ENCODE measurements around the gene DENND4C.
"Not testable (repeated sequence)": the region's sequence is repeated elsewhere in the genome, so short reads cannot be mapped to it uniquely, and the experiment has no call there.

DENND4C gene

DNA sequence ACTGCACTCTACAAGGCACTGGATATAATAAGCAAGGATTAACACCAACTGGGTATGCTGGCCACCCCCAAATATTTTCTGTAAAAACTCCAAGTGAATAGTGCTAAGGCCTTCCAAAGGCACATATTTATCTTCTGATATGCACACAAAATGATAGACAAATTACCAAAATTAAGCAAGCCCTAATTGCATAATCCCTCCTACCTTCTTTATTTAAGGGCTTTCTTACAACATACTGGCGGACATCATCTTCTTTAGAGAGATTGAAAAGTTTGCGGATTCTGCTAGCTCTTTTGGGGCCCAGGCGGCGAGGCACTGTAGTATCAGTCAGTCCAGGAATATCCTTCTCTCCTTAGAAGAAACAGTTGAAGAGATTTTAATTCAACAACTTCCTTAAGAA, 147.7 kb downstream of the DENND4C start:
- FAIRE-seq, result no peak

DNA sequence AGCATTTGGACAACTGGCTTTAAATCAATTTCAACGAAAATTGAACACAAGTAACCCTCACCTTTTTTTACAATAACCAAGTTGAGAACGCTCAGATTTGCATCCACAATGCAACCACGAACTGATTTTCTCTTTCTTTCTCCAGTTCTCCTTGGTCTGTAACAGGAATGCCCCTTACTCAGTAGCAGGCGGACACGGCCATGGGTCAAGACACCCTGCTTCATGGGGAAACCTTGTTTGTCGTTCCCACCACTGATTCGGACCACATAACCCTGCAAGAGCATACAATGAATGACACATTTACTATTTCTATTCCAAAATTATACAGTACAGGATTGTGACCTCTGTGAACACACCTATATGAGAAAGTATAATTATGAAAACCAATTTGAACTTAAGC, 148.2 kb downstream of the DENND4C start:
- FAIRE-seq, result no peak

DNA sequence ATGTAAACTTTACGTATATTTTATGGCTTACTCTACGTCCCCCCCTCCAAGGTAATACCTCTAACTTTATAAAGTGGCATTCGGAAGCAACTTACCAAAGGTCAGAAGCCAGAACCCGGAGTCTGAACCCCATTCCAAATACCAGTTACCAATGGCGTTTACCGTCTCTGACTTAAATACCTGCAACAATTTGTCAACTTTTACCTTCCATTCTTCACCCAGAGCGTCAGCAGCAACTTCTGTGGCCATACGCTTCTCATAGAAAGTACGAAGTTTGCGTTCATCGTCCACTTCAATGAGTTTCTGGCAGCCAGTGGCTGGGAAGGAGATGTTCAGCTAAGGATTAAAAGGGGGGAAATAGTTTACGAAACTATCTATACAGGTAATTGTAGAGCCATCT, 148.8 kb downstream of the DENND4C start:
- FAIRE-seq, result no peak

DNA sequence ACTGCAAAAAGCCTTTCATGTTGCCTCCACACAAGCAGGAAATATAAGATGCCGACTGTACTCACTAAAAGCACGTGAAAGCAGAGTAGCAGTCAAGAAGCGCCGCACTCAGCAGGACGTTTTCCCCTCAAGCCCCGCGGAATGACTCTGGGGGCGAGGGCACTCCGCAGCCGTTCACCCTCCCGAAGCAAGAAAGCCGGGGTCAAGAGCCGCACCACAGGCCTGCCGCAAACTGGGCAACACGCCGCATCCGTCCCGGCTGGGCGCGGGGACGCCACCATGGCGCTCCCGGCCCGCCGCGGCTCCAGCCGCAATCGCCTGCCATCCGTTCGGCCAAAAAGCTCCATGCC, 149.2 kb downstream of the DENND4C start:
- FAIRE-seq, result no peak

DNA sequence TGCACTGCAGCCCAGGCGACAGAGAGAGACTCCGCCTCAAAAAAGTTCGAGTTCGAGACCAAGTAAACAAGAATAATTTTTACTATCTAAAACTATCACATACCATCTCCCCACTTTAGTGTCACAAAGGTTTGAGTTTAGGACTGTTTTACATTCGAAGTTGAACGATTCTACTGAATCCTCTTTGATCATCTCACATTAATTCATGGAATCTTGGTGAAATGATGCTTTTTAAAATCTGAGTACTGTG, 150.3 kb downstream of the DENND4C start:
- FAIRE-seq, result no peak

DNA sequence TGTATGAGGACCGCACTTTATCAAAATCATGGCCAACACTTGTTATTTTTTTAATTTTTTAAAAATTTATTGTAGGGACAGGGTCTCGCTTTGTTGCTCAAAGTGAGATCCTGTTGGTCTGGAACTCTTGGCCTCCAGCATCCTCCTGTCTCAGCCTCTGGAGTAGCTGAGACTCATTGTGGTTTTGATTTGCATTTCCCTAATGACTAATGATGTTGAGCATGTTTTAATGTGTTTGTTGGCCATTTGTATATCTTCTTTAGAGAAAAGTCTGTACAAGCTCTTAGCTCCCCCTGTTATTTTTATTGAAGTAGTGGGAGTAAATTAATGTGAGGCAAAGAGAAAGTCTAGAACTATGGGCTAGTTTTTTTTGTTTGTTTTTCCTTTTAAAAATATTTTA, 151.2 kb downstream of the DENND4C start:
- no peak for FAIRE-seq

DNA sequence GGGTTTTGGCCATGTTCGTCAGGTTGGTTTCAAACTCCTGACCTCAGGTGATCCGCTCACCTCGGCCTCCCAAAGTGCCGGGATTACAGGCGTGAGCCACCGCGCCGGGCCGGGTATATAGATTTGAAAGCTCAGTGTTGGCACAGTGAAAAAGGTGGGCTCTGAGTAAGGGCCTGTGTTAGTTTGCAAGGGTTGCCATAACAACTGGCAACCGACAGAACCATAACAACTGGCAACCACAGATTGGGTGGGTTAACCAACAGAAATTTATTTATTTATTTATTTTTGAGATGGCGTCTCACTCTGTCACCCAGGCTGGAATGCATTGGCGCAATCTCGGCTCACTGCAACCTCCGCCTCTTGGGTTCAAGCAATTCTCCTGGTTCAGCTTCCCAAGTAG, 154.7 kb downstream of the DENND4C start:
- FAIRE-seq, result not testable (repeated sequence)

DNA sequence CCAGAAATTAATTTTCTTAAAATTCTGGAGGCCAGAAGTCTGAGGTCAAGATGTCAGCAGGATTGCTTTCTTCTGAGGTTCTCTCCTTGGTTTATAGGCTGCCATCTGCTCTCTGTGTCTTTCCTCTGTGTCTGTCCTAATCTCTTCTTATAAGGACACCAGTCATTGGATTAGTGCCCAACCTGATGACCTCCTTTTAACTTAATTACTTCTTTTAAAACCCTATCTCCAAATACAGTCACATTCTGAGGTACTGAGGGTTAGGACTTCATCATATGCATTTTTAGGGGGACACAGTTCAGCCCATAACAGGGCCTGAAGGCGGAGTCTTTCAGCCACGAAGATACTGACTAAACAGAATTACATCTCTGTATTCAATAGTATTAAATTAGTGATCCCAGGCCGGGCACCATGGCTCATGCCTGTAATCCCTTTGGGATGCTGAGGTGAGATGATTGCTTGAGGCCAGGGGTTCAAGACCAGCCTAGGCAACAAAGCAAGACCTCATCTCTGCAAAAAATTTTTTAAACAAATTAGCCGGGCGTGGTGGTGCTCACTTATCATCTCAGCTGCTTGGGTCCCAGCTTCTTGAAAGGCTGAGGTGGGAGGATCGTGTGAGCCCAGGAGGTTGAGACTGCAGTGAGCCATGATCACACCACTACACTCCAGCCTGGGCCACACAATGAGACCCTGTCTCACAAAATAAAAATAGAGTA, 155.5 kb downstream of the DENND4C start:
- FAIRE-seq, result no peak

DNA sequence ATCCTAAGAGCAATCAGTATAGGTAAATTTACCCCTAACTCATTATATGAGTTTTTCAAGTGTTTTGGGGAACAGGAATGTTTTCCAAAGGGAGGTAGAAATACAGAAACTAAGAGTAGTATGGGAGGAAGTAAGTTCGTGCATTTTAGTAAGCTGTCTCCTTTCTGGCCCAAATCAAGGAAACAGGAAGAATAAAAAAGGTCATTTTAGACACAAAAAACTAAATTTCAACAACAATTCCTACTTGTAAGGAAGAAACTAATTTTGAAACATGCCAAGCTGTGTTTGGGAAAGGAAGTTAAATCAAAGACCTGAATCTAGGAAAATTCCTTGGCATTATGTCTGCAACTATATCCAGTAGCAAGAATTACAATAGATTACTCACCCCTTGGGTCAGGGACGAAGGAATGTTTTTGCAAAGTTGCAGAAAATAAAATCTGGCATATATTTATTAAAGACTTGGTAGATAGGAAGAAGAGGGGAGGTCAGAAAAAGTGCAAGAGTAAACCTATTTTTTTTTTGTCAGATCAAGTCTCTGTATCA, 156.1 kb downstream of the DENND4C start:
- FAIRE-seq, result no peak

DNA sequence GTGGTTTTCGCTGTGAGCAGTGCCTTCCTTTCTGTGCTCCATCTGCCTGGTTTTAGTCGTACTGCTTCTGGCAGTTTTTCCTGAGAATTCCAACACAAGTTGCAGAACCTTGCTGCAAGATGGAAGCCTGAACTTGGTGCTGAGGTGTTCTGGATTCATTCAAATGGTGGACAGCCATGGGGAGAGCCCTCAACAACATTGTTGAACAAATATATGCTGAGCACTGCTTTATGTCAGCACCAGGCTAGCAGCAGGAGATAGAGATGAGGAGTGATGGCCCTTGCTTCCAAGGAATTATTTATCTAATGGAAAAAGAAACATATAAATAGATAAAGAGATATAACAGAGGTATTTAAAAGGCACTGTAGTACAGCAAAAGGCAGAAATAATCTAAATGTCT, 156.8 kb downstream of the DENND4C start:
- FAIRE-seq, result no peak

DNA sequence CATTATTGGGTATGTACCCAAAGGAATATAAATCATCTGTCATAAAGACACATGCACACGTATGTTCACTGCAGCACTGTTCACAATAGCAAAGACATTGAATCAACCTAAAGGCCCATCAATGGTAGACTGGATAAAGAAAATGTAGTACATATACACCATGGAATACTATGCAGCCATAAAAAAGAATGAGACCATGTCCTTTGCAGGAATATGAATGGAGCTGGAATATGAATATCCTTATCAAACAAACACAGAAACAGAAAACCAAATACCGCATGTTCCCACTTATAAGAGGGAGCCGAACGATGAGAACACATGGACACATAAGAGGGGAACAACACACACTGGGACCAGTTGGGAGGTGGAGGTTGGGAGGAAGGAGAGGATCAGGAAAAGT, 159.0 kb downstream of the DENND4C start:
- not testable (repeated sequence) for FAIRE-seq

DNA sequence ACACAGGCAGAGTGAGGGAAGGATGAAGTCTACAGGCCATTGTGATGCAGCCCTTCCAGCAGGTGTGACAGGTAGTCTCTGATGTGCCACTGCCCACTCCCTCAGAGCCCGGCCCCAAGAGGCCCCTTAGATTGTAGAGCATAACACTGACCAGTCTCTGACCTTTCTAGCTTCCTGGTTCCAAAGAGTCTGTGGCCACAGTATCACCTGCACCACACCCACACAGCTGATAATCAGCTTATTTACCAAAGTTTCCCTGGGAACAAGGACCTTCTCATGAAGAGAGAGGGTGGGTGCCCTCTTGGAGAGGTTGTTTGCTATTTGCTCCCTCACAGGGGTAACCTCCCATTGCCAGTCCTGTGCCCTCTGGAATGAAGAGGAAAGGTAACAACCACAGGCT, 167.4 kb downstream of the DENND4C start:
- FAIRE-seq, result no peak

DNA sequence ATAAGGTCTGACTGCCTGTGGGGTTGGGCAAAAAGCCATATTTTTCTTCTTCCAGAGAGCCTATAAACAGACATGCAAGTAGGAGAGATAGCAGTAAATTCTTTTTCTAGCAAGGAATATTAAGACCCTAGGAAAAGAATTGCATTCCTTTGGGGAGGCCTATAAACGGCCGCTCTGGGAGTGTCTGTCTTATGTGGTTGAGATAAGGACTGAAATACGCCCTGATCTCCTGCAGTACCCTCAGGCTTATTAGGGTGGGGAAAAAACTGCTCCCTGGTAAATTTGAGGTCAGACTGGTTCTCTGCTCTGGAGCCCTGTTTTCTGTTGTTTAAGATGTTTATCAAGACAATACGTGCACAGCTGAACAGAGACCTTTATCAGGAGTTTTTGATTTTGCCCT, 172.7 kb downstream of the DENND4C start:
- not testable (repeated sequence) for FAIRE-seq

DNA sequence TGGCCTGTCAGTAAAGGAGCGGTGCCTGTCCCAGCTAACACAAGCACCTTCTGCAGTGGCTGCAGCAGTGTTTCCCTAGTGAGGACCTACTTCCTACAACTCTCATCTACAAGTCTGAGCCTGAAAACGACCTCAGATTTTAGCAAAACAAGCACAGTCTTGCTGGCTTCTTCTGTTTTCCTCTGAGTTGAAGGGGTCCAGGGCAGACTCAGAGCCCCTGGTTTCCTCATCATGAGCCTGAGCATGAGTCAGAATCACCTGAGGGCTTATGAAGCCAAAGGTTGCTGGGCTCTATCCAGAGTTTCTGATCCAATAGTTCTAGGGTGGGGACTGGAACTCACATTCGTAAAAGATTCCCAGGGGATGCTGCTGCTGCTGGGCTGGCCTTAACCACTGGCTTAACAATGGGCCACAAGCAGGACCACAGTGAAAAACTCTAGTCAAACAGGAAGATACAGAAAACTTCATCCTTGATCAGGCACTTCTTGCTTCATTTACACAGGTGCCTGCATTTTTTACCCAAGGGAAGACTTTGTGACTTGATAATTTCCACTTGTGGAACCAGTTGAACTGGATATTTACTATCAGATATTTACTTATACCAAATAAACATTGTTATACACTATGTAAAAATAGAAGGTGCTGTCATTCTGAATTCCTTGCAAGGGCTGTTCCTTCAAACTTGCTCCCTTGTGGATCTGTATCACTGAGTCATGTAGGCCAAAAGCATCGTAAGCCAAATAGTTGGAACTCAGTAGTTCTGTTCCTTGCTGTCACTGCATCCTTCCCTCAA, 174.0 kb downstream of the DENND4C start:
- no peak for FAIRE-seq

DNA sequence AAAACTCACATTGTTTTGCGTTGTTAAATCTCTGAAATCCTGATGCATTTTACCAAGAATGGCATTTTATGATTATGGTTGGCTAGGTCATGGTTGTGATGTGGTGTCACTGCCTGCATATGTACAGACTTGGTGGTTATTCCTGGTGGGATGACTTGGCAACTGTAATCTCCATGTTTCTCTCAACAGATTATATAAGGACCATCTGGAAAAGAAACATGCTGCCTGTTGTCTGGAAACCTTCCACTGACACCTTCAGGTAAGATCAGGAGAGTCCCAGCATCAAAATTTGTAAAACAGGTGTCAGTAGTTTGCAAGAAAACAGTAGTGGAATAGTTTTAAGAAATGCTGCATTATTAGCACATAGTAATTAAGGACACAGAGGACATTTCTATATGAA, 175.3 kb downstream of the DENND4C start:
- no peak for FAIRE-seq

DNA sequence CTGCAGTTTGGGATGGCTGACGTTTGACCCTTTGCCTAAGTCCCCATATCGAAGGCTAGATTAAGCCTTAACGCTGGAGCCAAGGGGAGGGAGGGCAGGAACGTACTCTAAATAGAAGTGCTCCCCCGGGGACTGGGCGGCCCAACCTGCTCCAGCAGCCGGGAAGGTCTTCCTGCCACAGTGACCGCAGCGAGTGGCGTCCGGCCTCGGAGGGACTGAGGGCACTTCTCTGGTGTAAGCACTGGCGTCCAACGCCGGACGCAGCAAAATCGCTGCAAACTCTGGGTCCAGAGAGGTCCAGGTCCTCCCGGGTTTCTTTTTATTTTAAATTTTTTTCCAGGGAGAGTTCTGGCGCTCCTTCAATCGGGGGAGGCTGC, 177.8 kb downstream of the DENND4C start:
- no peak for FAIRE-seq

DNA sequence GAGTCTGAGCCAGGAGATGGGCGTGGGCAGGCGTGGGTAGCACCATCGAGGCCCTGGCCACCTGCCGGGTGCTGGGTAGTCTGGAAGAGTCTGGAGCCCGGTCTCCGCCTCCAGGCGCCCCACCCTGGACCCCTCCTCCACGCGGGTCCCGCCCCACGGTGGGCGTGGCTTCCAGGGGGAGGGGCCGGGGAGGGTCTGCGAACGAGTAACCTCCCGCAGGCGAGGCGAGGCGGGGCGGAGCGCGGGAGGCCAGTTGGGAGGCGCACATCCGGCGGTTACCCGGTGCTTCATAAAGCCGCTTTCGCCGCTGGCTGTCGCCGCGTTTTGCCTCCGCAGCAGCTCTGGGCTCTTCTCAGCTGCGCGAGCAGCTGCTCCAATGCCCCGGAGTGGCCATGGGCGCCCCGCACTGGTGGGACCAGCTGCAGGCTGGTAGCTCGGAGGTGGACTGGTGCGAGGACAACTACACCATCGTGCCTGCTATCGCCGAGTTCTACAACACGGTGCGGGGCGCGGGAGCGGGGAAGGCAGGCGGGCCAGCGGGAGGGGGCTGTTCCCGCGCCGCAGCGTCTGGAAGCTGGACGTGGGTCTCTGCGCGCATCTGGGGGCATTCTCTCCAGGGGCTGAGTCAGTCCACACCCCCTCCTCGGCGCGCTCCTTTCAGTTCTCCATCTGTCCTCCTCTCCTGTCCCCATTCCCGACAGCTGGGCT, 178.4 kb downstream of the DENND4C start, which contains the start of gene ACER2:
Gene ACER2 (plus strand): TSS at position 317 of the 708 bp plus-strand sequence. CDS start 76 bp downstream, at position 393.
- FAIRE-seq, result no peak

DNA sequence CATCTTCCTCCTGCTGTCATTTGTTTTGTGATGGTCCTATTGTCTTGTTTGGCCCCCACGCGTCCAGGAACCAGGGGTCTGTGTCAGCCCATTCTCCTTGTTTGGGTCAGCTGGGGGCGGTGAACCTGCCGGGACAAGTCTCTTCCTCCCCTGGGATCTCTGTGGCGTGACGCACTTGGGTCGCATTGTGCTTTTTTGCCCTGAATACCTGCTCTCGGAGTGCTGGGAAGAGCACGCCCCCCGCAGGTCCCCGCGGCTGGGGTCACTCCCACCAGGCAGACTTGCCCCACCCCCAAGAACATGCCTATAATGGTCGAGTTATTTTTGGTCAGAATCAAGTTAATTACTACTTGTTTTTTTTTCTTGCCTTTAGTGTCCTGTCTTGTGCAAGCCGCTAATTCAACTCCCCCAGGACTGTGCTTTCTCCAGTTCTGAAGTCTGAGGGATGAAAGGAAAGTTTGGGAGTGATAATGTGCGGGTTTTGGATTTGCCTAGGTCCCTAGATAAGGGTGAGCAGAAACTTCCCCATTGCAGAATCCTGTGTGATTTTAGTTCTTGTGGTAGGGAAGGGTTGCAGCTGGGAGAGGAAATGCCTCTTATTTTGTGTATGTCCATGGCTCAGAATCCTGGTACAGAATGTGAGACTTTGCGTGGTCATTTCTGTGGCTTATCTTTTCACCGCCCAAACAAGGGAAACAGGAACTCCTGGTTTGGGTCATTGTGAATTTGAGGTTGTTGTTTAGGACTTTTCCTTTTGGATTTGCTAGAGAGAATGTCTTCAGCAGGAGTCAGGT, 179.1 kb downstream of the DENND4C start:
- no peak for FAIRE-seq

DNA sequence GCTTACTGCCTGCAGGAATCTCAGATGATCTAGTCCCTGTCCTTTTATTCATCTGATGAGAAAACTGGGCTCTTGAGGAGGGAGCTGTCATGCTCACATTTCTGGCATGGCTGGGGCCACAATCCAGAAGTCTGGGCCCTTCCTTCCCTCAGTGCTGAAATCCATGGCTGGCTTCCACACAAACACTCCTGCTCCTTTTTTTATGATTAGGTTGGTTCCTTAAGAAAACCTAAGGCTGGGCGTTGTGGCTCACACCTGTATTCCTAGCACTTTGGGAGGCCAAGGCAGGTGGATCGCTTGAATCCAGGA, 179.7 kb downstream of the DENND4C start:
- no peak for FAIRE-seq

DNA sequence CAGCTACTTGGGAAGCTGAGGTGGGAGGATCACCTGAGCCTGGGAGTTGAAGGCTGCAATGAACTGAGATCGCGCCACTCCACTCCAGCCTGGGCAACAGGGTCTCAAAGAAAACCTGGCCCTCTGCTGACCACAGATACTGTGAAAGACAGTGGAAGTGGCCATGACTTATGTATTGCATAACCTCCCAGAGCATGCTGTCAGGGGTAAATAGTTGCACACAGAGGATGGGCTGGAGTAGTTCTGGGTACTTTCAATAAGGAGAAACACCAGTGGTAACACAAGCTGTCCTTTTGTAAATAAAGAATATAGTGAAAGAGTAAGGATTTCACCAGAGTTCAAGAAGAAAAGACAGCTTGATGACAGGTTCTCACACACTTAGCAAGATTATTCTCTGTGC, 180.1 kb downstream of the DENND4C start:
- FAIRE-seq, result no peak

DNA sequence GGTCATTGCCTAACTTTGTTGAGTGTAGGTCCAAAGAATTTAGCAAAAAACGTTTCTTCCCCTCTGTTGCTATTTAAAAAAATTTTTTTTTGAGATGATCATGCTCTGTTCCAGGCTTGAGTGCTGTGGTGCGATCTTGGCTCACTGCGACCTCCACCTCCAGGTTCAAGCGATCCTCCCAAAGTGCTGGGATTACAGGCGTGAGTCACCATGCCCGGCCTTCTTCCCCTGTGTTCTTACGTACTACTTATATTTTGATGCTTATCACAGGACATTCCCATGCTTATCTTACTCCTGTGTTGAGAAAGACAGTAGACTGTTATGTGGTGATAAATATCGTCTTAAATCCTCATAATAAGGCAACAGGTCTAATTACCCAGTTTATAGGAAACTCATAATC, 180.8 kb downstream of the DENND4C start:
- no peak for FAIRE-seq

DNA sequence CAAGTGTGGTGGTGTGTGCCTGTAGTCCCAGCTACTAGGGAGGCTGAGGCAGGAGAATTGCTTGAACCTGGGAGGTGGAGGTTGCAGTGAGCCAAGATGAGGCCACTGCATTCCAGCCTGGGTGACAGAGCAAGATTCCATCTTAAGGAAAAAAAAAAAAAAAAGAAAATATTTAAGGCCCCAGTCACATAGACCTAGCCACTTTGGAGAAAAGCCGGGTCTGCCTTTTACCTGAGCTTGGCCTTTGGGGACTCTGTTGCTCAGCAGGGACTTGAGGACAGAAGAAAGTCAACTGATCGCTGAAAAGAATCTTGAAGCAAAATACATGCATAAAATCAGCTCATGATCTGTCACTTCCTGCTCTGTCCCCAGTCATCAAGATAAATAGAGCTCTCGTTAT, 183.0 kb downstream of the DENND4C start:
- FAIRE-seq, result not testable (repeated sequence)

DNA sequence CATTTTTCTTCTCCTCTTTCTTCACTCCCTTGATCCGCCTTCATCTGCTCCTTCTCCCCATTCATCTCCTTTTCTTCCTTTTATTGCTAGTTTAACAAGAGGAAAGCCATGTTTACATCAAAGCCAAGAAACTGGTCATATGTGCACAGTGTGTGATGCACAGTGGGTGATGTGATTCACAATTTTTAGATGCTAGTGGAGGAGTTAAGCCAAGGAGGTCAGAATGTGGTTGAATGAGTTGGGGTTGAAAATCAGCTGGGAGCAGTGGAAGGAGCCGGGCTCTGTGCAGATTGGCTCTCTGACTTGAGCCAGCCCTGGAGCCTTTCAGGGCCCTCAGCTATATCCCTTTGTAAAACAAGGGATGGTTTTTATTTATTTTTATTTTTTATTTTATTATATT, 185.7 kb downstream of the DENND4C start:
- FAIRE-seq, result no peak

Data from TTC549 (cell line).